ENCODE data around the gene AP1B1.

AP1B1 gene

GRCh38 chr22:29328566-29329500 is 59.5 kb downstream of the AP1B1 start:
- H3K36me3 Mint-ChIP-seq = peaks cover 39 to 73% of the 10 kb centered on the region in 2 donors
- H3K4me1 Mint-ChIP-seq = peaks cover 8 to 9% of the 10 kb centered on the region in 2 donors
- H3K9me3 Mint-ChIP-seq = no peaks in the 10 kb centered on the region
- H3K27ac Mint-ChIP-seq = peak overlapping the region; percentile 62
- ATAC-seq (replicated peaks) (no peak), DNase-seq (no peak)
- peak overlapping the region in 1 of 2 donors; percentile 50 for H3K4me3 Mint-ChIP-seq
- H3K27me3 Mint-ChIP-seq = no peaks in the 10 kb centered on the region

GRCh38 chr22:29328055-29328454 is 60.3 kb downstream of the AP1B1 start:
- Mint-ChIP-seq H3K4me1 (peaks cover 4 to 6% of the 10 kb centered on the region in 2 donors), H3K27ac (peak overlapping the region; percentile 5), H3K4me3 (no peak overlapping the region), H3K36me3 (peaks cover 38 to 72% of the 10 kb centered on the region in 2 donors), H3K27me3 (no peaks in the 10 kb centered on the region), H3K9me3 (no peaks in the 10 kb centered on the region)
- no peak for ATAC-seq (replicated peaks)
- DNase-seq = no peak

GRCh38 chr22:29327089-29327764 is 61.1 kb downstream of the AP1B1 start:
- no peak overlapping the region for H3K4me3 Mint-ChIP-seq
- no peak for DNase-seq
- no peaks in the 10 kb centered on the region for H3K9me3 Mint-ChIP-seq
- ATAC-seq (replicated peaks) = peak in 1 of 2 donors; percentile 6
- H3K27me3 Mint-ChIP-seq = no peaks in the 10 kb centered on the region
- no peak overlapping the region for H3K27ac Mint-ChIP-seq
- H3K4me1 Mint-ChIP-seq = peaks cover 4 to 6% of the 10 kb centered on the region in 2 donors
- peaks cover 40 to 74% of the 10 kb centered on the region in 2 donors for H3K36me3 Mint-ChIP-seq

GRCh38 chr22:29326481-29326880 is 61.9 kb downstream of the AP1B1 start:
- H3K36me3 Mint-ChIP-seq = peaks cover 41 to 73% of the 10 kb centered on the region in 2 donors
- peak overlapping the region; percentile 84 for H3K27ac Mint-ChIP-seq
- H3K9me3 Mint-ChIP-seq = no peaks in the 10 kb centered on the region
- DNase-seq (no peak), ATAC-seq (replicated peaks) (peak; percentile 10 to 18)
- H3K27me3 Mint-ChIP-seq = no peaks in the 10 kb centered on the region
- H3K4me3 Mint-ChIP-seq = peak overlapping the region in 1 of 2 donors; percentile 48
- H3K4me1 Mint-ChIP-seq = peaks cover 4% of the 10 kb centered on the region in 2 donors

- Mint-ChIP-seq H3K27me3 (no peaks in the 10 kb centered on the region), H3K4me1 (peaks cover 4% of the 10 kb centered on the region in 2 donors), H3K27ac (peak overlapping the region; percentile 71), H3K36me3 (peaks cover 45 to 73% of the 10 kb centered on the region in 2 donors), H3K4me3 (no peak overlapping the region), H3K9me3 (no peaks in the 10 kb centered on the region)
- ATAC-seq (replicated peaks) = peak; percentile 19 to 25
- DNase-seq = no peak
These were observed 62.5 kb downstream of the AP1B1 start for GRCh38 chr22:29325785-29326315.

- Mint-ChIP-seq H3K36me3 (peaks cover 45 to 71% of the 10 kb centered on the region in 2 donors), H3K4me1 (peaks cover 4% of the 10 kb centered on the region in 2 donors), H3K27ac (peak overlapping the region; percentile 31), H3K27me3 (no peaks in the 10 kb centered on the region), H3K9me3 (no peaks in the 10 kb centered on the region), H3K4me3 (no peak overlapping the region)
- DNase-seq = no peak
- ATAC-seq (replicated peaks) = peak in 1 of 2 donors; percentile 17
These were observed 63.0 kb downstream of the AP1B1 start for GRCh38 chr22:29325356-29325755.

- H3K9me3 Mint-ChIP-seq = no peaks in the 10 kb centered on the region
- H3K36me3 Mint-ChIP-seq = peaks cover 38 to 64% of the 10 kb centered on the region in 2 donors
- ATAC-seq (replicated peaks) = no peak
- no peaks in the 10 kb centered on the region for H3K27me3 Mint-ChIP-seq
- no peak for DNase-seq
- H3K4me1 Mint-ChIP-seq = peaks cover 4 to 5% of the 10 kb centered on the region in 2 donors
- H3K27ac Mint-ChIP-seq = no peak overlapping the region
- no peak overlapping the region for H3K4me3 Mint-ChIP-seq
These were observed 64.7 kb downstream of the AP1B1 start for GRCh38 chr22:29323641-29324040.

GRCh38 chr22:29320546-29320945 is 67.8 kb downstream of the AP1B1 start:
- H3K27me3 Mint-ChIP-seq = peaks cover 9 to 16% of the 10 kb centered on the region in 2 donors
- H3K9me3 Mint-ChIP-seq = no peaks in the 10 kb centered on the region
- H3K4me3 Mint-ChIP-seq = no peak overlapping the region
- no peak overlapping the region for H3K27ac Mint-ChIP-seq
- H3K4me1 Mint-ChIP-seq = peaks cover 7 to 10% of the 10 kb centered on the region in 2 donors
- ATAC-seq (replicated peaks) (no peak), DNase-seq (no peak)
- H3K36me3 Mint-ChIP-seq = peaks cover 42 to 55% of the 10 kb centered on the region in 2 donors

- Mint-ChIP-seq H3K4me3 (no peak overlapping the region), H3K4me1 (peaks cover 13 to 20% of the 10 kb centered on the region in 2 donors), H3K27ac (no peak overlapping the region), H3K36me3 (peaks cover 38 to 47% of the 10 kb centered on the region in 2 donors), H3K9me3 (no peaks in the 10 kb centered on the region), H3K27me3 (peaks cover 17 to 25% of the 10 kb centered on the region in 2 donors)
- ATAC-seq (replicated peaks) (no peak), DNase-seq (no peak)
These were observed 69.3 kb downstream of the AP1B1 start for GRCh38 chr22:29319072-29319471.

GRCh38 chr22:29317827-29318454 is 70.4 kb downstream of the AP1B1 start:
- H3K27me3 Mint-ChIP-seq = peaks cover 28 to 36% of the 10 kb centered on the region in 2 donors
- H3K36me3 Mint-ChIP-seq = peaks cover 33 to 38% of the 10 kb centered on the region in 2 donors
- H3K9me3 Mint-ChIP-seq = peaks cover 0 to 3% of the 10 kb centered on the region in 2 donors
- DNase-seq (no peak), ATAC-seq (replicated peaks) (no peak)
- no peak overlapping the region for H3K4me3 Mint-ChIP-seq
- H3K4me1 Mint-ChIP-seq = peaks cover 24 to 31% of the 10 kb centered on the region in 2 donors
- peak overlapping the region; percentile 72 for H3K27ac Mint-ChIP-seq

GRCh38 chr22:29316141-29316828 is 72.1 kb downstream of the AP1B1 start:
- peaks cover 0 to 3% of the 10 kb centered on the region in 2 donors for H3K9me3 Mint-ChIP-seq

GRCh38 chr22:29315286-29316140 is 72.9 kb downstream of the AP1B1 start, which contains the start of gene RASL10A:
RASL10A (minus strand) TSS chr22:29315697; CDS start chr22:29315246, 451 bp downstream.
- Mint-ChIP-seq H3K27ac (peak within 1 kb of the TSS; percentile 86), H3K4me3 (peak within 1 kb of the TSS; percentile 53 to 55), H3K27me3 (peaks cover 39 to 48% of the 10 kb centered on the region in 2 donors), H3K9me3 (peaks cover 0 to 3% of the 10 kb centered on the region in 2 donors), H3K4me1 (peaks cover 29 to 48% of the 10 kb centered on the region in 2 donors), H3K36me3 (peaks cover 20 to 22% of the 10 kb centered on the region in 2 donors)
- no peak for DNase-seq
- peak in 1 of 2 donors; percentile 13 for ATAC-seq (replicated peaks)

More at GRCh38 chr22:29316141-29316828, 72.1 kb downstream of the AP1B1 start:
- H3K27me3 Mint-ChIP-seq = peaks cover 39 to 48% of the 10 kb centered on the region in 2 donors
- ATAC-seq (replicated peaks) = no peak
- H3K36me3 Mint-ChIP-seq = peaks cover 25 to 26% of the 10 kb centered on the region in 2 donors
- DNase-seq = no peak
- peak overlapping the region; percentile 86 for H3K27ac Mint-ChIP-seq
- peak overlapping the region; percentile 53 to 55 for H3K4me3 Mint-ChIP-seq
- H3K4me1 Mint-ChIP-seq = peaks cover 24 to 40% of the 10 kb centered on the region in 2 donors
